ENCODE results near the gene BCCIP.

GRCh38 chr10:125857185-125857760 is 33.9 kb downstream of the BCCIP start:
- TF ChIP-seq CTCF (IDR thresholded peaks at IDR 0.05), result no peak
- TF ChIP-seq POLR2A (IDR thresholded peaks at IDR 0.05), result no peak
